Astrocyte (in vitro differentiated cells and primary cell): ENCODE data around the gene PARM1. TPM values are rescaled to one million over a fixed set of nuclear protein-coding genes. Genes with fewer than 3 reads are reported as not detected.

ENCODE experiments used
- DNase-seq: peaks from one replicate; pipeline ENCODE4 v3.0.0-alpha.2; 2010; ENCODE audit warnings: low read depth
- FAIRE-seq: peaks from 2 replicates; lab custom pipeline; 2011; peaks lifted over from hg19 to GRCh38; lab: Jason Lieb, UNC
- H2AFZ ChIP-seq: 2 replicates; pipeline ENCODE4 v1.6.0; 2012; ENCODE audit warnings: low read depth, low read length, inconsistent platforms
- H3K27ac ChIP-seq: 2 replicates; pipeline ENCODE4 v1.5.1; 2011; ENCODE audit warnings: low read depth, low read length, inconsistent platforms
- H3K27me3 ChIP-seq: 2 replicates; pipeline ENCODE4 v1.6.0; 2011; ENCODE audit warnings: low read length, inconsistent platforms; ENCODE audit not compliant: insufficient read depth
- H3K36me3 ChIP-seq: 2 replicates; pipeline ENCODE4 v1.5.1; 2011; ENCODE audit warnings: low read length, inconsistent platforms; ENCODE audit not compliant: insufficient read depth
- H3K4me1 ChIP-seq: 2 replicates; pipeline ENCODE4 v1.5.1; 2011; ENCODE audit warnings: low read length, inconsistent platforms; ENCODE audit not compliant: insufficient read depth
- H3K4me2 ChIP-seq: 2 replicates; pipeline ENCODE4 v1.6.0; 2012; ENCODE audit warnings: low read length, inconsistent platforms
- H3K4me3 ChIP-seq: 2 replicates; pipeline ENCODE4 v1.5.1; 2011; ENCODE audit warnings: low read depth, mild to moderate bottlenecking, low read length, inconsistent platforms; ENCODE audit not compliant: insufficient read depth
- H3K79me2 ChIP-seq: 2 replicates; pipeline ENCODE4 v1.6.0; 2012; ENCODE audit warnings: mild to moderate bottlenecking, low read length, inconsistent platforms; ENCODE audit not compliant: insufficient read depth
- H3K9ac ChIP-seq: 2 replicates; pipeline ENCODE4 v1.6.0; 2012; ENCODE audit warnings: mild to moderate bottlenecking, low read length, inconsistent platforms
- H3K9me3 ChIP-seq: 2 replicates; pipeline ENCODE4 v1.5.1; 2012; ENCODE audit warnings: low read depth, mild to moderate bottlenecking, low read length, inconsistent platforms; ENCODE audit not compliant: insufficient read depth
- H4K20me1 ChIP-seq: 2 replicates; pipeline ENCODE4 v1.6.0; 2012; ENCODE audit warnings: low read length, inconsistent platforms; ENCODE audit not compliant: insufficient read depth
- H3K27ac Mint-ChIP-seq: one replicate; pipeline ENCODE4 v1.8.0; 2021; ENCODE audit warnings: mild to moderate bottlenecking, mixed read lengths; ENCODE audit not compliant: unreplicated experiment
- H3K27me3 Mint-ChIP-seq: one replicate; pipeline ENCODE4 v1.8.0; 2021; ENCODE audit warnings: low read depth, mixed read lengths; ENCODE audit not compliant: unreplicated experiment
- H3K36me3 Mint-ChIP-seq: one replicate; pipeline ENCODE4 v1.8.0; 2021; ENCODE audit warnings: low read depth, mixed read lengths; ENCODE audit not compliant: unreplicated experiment
- H3K4me1 Mint-ChIP-seq: one replicate; pipeline ENCODE4 v1.8.0; 2021; ENCODE audit warnings: low read depth, mixed read lengths; ENCODE audit not compliant: unreplicated experiment
- H3K4me3 Mint-ChIP-seq: one replicate; pipeline ENCODE4 v1.8.0; 2021; ENCODE audit warnings: mild to moderate bottlenecking, moderate library complexity, mixed read lengths; ENCODE audit not compliant: unreplicated experiment
- H3K9me3 Mint-ChIP-seq: one replicate; pipeline ENCODE4 v1.8.0; 2021; ENCODE audit warnings: mild to moderate bottlenecking, mixed read lengths; ENCODE audit not compliant: unreplicated experiment
- CTCF ChIP-seq: IDR thresholded peaks from 2 replicates; pipeline ENCODE4 v1.5.1; 2011; ENCODE audit warnings: low read depth, mild to moderate bottlenecking, inconsistent platforms, low read length, moderate library complexity; ENCODE audit not compliant: insufficient read depth
- EZH2 ChIP-seq: IDR thresholded peaks from 2 replicates; pipeline ENCODE4 v1.6.1; 2012; ENCODE audit warnings: mild to moderate bottlenecking, low read length, inconsistent platforms; ENCODE audit not compliant: insufficient read depth
- total RNA-seq: library from RNA; stranded (reverse); gene quantifications from 2 replicates; pipeline ENCODE4 v1.2.1, GENCODE V29; 2021

PARM1 gene
- total RNA-seq, 1 donor from 2014 or later, result 1.2 TPM

GRCh38 chr4:75040703-75041102 lies 107.8 kb downstream of the PARM1 start:
- H2AFZ ChIP-seq, result no peak overlapping the region
- no peaks in the 10 kb centered on the region for H3K4me1 ChIP-seq
- TF ChIP-seq EZH2 (no peak), CTCF (no peak)
- no peaks in the 10 kb centered on the region for H4K20me1 ChIP-seq
- H3K4me2 ChIP-seq, result no peak overlapping the region
- H3K9ac ChIP-seq, result no peak overlapping the region
- no peaks in the 10 kb centered on the region for H3K9me3 ChIP-seq
- H3K79me2 ChIP-seq, result no peaks in the 10 kb centered on the region
- no peaks in the 10 kb centered on the region for H3K27me3 ChIP-seq
- H3K27ac Mint-ChIP-seq, result no peak overlapping the region
- no peak for DNase-seq
- peaks cover 3% of the 10 kb centered on the region for H3K9me3 Mint-ChIP-seq
- no peaks in the 10 kb centered on the region for H3K36me3 Mint-ChIP-seq
- no peaks in the 10 kb centered on the region for H3K27me3 Mint-ChIP-seq
- no peak overlapping the region for H3K27ac ChIP-seq
- no peak overlapping the region for H3K4me3 ChIP-seq
- no peak for FAIRE-seq
- H3K36me3 ChIP-seq, result no peaks in the 10 kb centered on the region
- no peaks in the 10 kb centered on the region for H3K4me1 Mint-ChIP-seq
- H3K4me3 Mint-ChIP-seq, result no peak overlapping the region

- peaks cover 3% of the 10 kb centered on the region for H3K9me3 Mint-ChIP-seq
- H3K4me3 Mint-ChIP-seq, result no peak overlapping the region
- no peak for FAIRE-seq
- no peak overlapping the region for H2AFZ ChIP-seq
- H3K27ac Mint-ChIP-seq, result no peak overlapping the region
- H3K27me3 ChIP-seq, result no peaks in the 10 kb centered on the region
- H3K36me3 ChIP-seq, result no peaks in the 10 kb centered on the region
- no peaks in the 10 kb centered on the region for H3K4me1 ChIP-seq
- no peak overlapping the region for H3K4me3 ChIP-seq
- DNase-seq, result no peak
- H3K4me2 ChIP-seq, result no peak overlapping the region
- TF ChIP-seq EZH2, result no peak
- no peak for TF ChIP-seq CTCF
- no peaks in the 10 kb centered on the region for H3K9me3 ChIP-seq
- H3K27me3 Mint-ChIP-seq, result peaks cover 4% of the 10 kb centered on the region
- H4K20me1 ChIP-seq, result no peaks in the 10 kb centered on the region
- no peak overlapping the region for H3K27ac ChIP-seq
- H3K9ac ChIP-seq, result no peak overlapping the region
- H3K36me3 Mint-ChIP-seq, result no peaks in the 10 kb centered on the region
- no peaks in the 10 kb centered on the region for H3K4me1 Mint-ChIP-seq
- no peaks in the 10 kb centered on the region for H3K79me2 ChIP-seq
Observed at GRCh38 chr4:75042601-75043208, 109.8 kb downstream of the PARM1 start.

GRCh38 chr4:75046226-75046625 lies 113.3 kb downstream of the PARM1 start:
- Mint-ChIP-seq H3K4me3 (no peak overlapping the region), H3K27me3 (peaks cover 4% of the 10 kb centered on the region), H3K27ac (no peak overlapping the region), H3K36me3 (no peaks in the 10 kb centered on the region), H3K9me3 (no peaks in the 10 kb centered on the region), H3K4me1 (no peaks in the 10 kb centered on the region)
- Histone ChIP-seq H4K20me1 (no peaks in the 10 kb centered on the region), H3K4me3 (no peak overlapping the region), H2AFZ (no peak overlapping the region), H3K4me2 (no peak overlapping the region), H3K9me3 (no peaks in the 10 kb centered on the region), H3K27ac (no peak overlapping the region), H3K9ac (no peak overlapping the region), H3K27me3 (no peaks in the 10 kb centered on the region), H3K36me3 (no peaks in the 10 kb centered on the region), H3K4me1 (no peaks in the 10 kb centered on the region), H3K79me2 (no peaks in the 10 kb centered on the region)
- DNase-seq, result no peak
- TF ChIP-seq CTCF (no peak), EZH2 (no peak)
- no peak for FAIRE-seq
